NK-92 (cell line): Measurements from ENCODE around the gene RHOF.
A peak's percentile ranks its signal among the peaks of the same experiment; 100 is the strongest.

Experiments used
- DNase-seq: peaks from one replicate; lab custom pipeline; 2025; ENCODE audit not compliant: unreplicated experiment; lab: John Stamatoyannopoulos, UW

Gene RHOF

GRCh38 chr12:121805171-121806008 lies 11.9 kb upstream of the RHOF start:
- DNase-seq: no peak

- no peak for DNase-seq
Measured at GRCh38 chr12:121804417-121805111, 11.1 kb upstream of the RHOF start.

DNA sequence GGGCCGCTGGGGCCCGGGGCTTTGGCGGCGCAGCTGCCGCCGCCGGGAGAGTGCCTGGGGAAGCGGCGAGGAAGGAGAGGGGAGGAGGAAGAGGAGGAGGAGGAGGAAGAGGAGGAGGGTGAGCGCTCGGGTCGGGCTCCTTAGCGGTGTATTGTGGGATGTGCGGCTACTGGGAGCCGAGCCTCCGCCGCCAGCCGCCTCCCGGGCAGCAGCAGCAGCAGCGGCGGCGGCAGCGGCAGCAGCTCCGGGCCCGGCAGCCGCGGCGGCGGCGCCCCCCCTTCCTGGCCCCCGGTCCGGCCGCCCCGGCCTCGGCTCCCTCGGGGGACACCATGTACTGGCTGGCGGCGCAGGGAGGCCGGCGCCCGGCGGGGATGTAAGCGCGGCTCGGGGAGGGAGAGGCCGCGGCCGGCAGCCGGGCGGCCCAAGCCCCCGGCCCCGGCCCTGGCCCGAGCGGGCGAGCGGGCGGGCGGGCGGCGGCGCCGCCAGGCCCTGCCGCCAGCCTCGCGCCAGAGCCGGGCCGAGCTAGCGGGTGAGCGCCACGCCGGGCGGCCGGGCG lies 10.5 kb upstream of the RHOF start, which contains the start of gene SETD1B:
Gene SETD1B, plus strand, starts transcription at position 149 of the 556 bp plus-strand sequence. CDS start 729 bp downstream, outside the sequence.
- no peak for DNase-seq

GRCh38 chr12:121802843-121803698 lies 9.6 kb upstream of the RHOF start:
- DNase-seq: peak; percentile 34

- DNase-seq: no peak
Measured at GRCh38 chr12:121802485-121802842, 9.0 kb upstream of the RHOF start.

- no peak for DNase-seq
Measured at GRCh38 chr12:121801595-121802484, 8.4 kb upstream of the RHOF start.

- no peak for DNase-seq
Measured at GRCh38 chr12:121800694-121801594, 7.5 kb upstream of the RHOF start.

DNA sequence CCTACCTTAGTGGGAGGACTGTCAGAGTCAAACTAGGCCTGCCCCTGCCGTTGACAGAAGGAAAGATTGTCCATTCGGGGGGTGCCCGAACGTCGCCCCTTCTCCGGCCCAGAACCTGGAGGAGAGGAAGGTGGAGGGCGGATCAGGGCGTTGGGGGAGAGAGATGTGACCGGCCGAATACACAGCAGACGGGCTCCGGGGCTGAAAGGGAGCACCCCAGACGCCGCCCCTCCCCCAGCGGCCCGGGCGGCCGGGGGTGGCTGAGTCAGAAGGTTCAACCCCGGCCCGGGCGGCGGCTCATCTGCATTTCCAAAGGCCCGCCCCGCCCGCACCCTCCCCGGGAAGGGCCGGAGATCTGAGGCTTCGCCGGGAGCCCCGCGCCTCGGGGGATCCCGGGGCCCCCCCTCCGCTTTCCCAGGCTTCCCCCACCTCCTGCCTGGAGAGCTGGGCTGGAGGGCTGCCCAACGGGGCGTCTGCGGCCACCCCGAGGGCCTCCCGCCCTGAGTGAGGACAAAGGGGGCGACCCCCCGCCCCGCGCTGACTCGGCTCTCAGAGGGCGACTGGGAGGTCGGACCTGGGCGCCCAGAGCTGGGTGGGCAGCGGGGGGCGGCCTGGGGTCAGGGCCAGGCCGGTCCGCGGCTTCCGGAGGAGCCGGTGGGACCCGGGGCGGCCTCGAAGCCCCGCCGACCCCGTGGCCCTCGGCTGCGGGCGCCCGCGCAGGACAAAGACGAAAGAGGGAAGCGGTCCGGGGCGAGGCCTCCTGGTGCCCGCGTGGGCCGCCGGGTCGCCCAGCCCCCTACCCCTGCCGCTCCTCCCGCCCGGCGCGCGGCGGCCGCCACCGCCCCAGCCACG lies 6.6 kb upstream of the RHOF start:
- no peak for DNase-seq

DNA sequence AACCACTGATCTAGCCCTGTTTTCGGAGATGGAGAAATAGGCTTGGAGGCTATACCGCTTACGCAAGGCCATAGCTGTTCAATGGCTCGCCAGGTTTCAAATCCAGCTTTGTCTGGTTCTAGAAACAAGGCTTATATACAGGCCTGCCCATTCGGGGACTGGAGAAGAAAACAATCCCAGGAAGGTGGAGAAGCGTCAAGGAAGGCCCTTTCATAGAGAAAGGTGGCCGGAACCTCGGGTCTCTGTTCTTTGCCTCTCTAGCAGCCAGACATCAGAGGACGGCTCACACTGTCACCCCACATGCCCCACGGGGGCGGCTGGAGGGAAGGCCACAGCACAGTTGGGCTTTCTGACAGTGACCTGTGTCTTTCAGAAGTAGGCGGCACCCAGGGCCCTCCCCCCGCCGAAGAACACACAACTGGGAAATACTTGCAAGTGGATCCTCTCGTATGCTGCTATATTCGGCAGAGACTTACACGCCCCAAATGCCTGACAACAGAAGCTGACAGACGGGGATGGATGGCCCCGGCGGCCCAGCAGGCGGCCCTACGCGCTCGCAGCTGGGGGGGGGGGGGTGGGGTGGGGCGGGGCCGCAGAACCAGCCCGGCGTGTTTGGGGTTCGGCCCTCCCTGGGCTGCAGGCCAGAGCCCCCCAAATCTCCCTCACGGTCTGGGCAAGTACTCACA lies 5.8 kb upstream of the RHOF start:
- no peak for DNase-seq

DNA sequence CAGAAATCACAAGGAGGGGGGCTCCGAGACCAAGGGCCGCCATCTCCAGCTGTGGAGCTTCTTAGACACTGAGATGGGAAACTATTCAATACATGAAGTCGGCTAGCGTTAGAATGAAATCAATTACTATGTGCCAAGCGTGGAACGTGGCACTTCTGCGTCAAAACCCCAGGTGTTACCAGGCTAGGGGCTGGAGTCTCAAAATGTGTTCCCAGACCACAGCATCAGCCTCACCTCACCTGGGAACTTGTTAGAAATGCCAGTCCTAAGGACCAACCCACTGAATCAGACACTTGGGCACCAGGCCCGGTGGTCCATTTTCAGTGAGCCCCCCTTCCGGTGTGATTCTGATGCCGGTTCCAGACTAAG lies 5.3 kb upstream of the RHOF start:
- no peak for DNase-seq

- no peak for DNase-seq
Measured at GRCh38 chr12:121797937-121798786, 4.7 kb upstream of the RHOF start.

GRCh38 chr12:121796855-121797751 lies 3.6 kb upstream of the RHOF start:
- DNase-seq: no peak

DNA sequence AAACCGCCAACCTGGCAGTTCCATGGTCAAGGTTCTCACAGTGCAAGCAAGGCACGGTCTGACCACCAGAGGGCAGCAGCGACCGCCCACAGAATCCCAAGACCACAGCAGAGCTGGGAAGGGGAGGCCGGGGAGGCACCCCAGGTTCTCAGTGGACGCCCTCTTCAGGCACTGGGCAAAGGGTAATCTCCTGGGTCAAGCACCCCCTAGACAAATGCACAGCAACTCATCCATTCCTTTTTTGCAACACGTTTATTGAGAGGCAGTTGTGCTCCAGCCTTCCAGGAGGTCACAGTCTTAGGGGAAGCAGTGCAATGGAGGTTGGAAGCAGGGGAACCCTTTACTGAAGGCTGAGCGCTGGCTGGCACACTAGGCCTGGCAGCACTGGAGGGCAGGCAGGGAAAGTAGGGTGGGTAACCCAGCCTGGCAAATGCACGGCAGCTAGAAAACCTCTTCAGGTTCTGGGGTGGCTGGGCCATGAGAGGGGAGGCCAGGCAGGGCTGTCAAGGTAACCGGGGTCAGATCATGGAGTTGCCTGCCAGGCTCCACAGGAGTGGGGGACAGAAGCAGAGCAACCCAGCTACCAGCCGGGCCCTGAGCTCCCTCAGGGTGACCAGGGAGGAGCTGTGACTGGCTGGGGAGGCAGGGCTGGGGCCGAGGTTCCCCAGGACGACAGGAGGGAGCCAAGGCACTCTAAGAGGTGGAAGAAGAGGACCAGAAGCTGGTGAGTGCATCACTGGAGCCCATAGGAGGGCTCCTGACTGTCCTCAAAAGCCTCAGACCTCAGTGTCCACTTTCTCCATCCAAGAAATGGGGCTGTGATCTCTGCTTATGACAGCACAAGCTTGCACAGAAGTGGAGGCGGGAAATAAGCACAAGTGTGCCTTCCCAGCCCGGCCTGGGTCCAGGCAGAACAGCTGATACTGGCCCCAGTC lies 1.8 kb upstream of the RHOF start:
- DNase-seq: no peak

GRCh38 chr12:121794534-121795033 lies 1.1 kb upstream of the RHOF start:
- DNase-seq: no peak
